Subcutaneous adipose tissue (tissue), 4 donors: Measurements from ENCODE around the gene GUCA1A. TPM values are rescaled to one million over a fixed set of nuclear protein-coding genes. Genes with fewer than 3 reads are reported as not detected.

ENCODE experiments used
- CTCF ChIP-seq: fragments of 450-650 bp; IDR thresholded peaks from one replicate; pipeline ENCODE4 v1.5.1; 2016; ENCODE audit warnings: low read depth, mild to moderate bottlenecking, control low read depth, antibody characterized with exemption, moderate library complexity
- total RNA-seq, 4 donors: library from RNA; depleted of rRNA; stranded (reverse); fragments of >200 nt; gene quantifications; one replicate each; pipeline ENCODE4 v1.1.0, GENCODE V29; 2016

GUCA1A gene
- total RNA-seq, 4 donors from 2014 or later, result not detected

- TF ChIP-seq CTCF, result no peak
Observed at GRCh38 chr6:42179261-42179944, 6.2 kb downstream of the GUCA1A start.

DNA sequence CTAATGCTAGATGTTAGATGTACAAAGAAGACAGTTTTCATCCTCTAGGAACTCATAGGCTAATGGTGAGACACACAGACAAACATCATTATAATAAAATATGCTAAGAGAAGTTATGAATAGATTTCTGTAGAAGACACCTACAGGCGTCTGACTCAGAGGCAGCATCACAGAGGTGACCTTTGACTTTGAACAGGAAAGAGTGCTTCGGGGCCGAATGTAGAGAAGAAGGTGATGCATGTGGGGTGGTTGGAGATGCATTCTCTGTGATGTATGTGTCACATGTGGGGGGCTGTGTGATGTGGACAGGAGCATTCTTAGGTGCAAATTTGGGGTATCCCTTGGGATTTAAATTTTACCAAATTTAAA, 6.8 kb downstream of the GUCA1A start:
- no peak for TF ChIP-seq CTCF

- TF ChIP-seq CTCF, result no peak
Observed at GRCh38 chr6:42182101-42182500, 8.9 kb downstream of the GUCA1A start.

GRCh38 chr6:42184475-42184874, 11.3 kb downstream of the GUCA1A start:
- no peak for TF ChIP-seq CTCF

GRCh38 chr6:42185597-42185996, 12.4 kb downstream of the GUCA1A start:
- no peak for TF ChIP-seq CTCF

DNA sequence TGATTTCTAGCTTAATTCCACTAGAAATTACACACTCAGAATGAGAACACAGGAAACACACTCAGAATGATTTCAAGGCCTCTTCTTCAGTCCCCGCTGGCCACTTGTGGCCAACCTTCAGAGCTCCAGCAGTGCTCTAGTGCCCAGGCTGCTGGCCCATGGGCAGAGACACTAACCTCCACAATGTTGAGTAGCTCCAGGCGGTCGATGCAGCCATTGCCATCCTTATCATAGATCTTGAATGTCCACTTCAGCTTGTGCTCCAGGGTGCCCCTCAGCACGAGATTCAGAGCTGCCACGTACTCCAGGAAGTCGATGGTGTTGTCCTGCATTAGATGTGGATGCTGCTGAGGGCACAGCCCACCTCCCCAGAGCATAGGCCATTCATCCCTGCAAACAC, 15.2 kb downstream of the GUCA1A start:
- TF ChIP-seq CTCF, result no peak

DNA sequence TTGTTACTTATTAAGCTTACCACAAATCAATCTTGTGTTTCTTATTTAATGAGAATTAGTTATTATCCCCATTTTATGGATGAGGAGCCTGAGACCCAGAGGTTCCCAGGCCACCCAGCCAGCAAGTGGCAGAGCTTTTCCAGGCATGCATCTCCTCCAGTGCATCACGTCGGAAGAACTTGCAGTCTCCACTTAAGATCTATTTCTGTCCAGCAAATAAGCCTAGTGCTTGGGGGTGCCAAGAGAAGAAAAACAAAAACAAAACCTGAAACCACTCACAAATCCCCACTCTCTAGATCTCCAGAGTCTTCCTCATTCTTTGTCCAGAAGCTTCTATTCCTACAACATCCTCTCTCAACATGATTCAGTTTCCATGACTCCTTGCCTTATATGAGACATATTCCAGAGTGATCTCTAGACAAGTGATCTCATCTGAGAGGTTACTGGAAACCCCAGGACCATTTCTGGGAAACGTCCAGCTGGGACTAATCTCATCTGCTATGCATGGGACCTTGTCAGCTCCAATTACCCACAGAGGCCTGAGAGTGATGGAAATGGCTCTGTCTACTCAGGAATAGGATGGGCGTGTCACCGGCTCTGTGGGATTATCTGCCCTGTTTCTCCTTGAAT, 17.5 kb downstream of the GUCA1A start:
- no peak for TF ChIP-seq CTCF
